ENCODE data around the gene MIGA1. TPM values are rescaled to one million over a fixed set of nuclear protein-coding genes. Genes with fewer than 3 reads are reported as not detected.
A peak's percentile ranks its signal among the peaks of the same experiment; 100 is the strongest.

The MIGA1 gene
- total RNA-seq, 1 donor from 2014 or later: 8.9 TPM

- DNase-seq (ENCODE audit: low read depth): peak; percentile 63
- TF ChIP-seq CTCF (conservative IDR thresholded peaks at IDR 0.05; ENCODE audit: low read depth, low read length): no peak
These were observed 53.5 kb downstream of the MIGA1 start for GRCh38 chr1:77832901-77833300.

GRCh38 chr1:77833521-77834100, 54.2 kb downstream of the MIGA1 start:
- no peak for TF ChIP-seq CTCF (conservative IDR thresholded peaks at IDR 0.05; ENCODE audit: low read depth, low read length)
- no peak overlapping the region for H3K4me3 ChIP-seq (ENCODE audit: low read depth, low read length)
- DNase-seq (ENCODE audit: low read depth): no peak

More at GRCh38 chr1:77832901-77833300, 53.5 kb downstream of the MIGA1 start:
- H3K4me3 ChIP-seq (ENCODE audit: low read depth, low read length): no peak overlapping the region

GRCh38 chr1:77834771-77835334, 55.4 kb downstream of the MIGA1 start:
- H3K4me3 ChIP-seq (ENCODE audit: low read depth, low read length): no peak overlapping the region
- no peak for TF ChIP-seq CTCF (conservative IDR thresholded peaks at IDR 0.05; ENCODE audit: low read depth, low read length)
- DNase-seq (ENCODE audit: low read depth): no peak

GRCh38 chr1:77841574-77841973, 62.1 kb downstream of the MIGA1 start:
- no peak for TF ChIP-seq CTCF (conservative IDR thresholded peaks at IDR 0.05; ENCODE audit: low read depth, low read length)
- H3K4me3 ChIP-seq (ENCODE audit: low read depth, low read length): no peak overlapping the region
- no peak for DNase-seq (ENCODE audit: low read depth)

GRCh38 chr1:77845951-77846350, 66.5 kb downstream of the MIGA1 start:
- no peak overlapping the region for H3K4me3 ChIP-seq (ENCODE audit: low read depth, low read length)
- DNase-seq (ENCODE audit: low read depth): no peak
- TF ChIP-seq CTCF (conservative IDR thresholded peaks at IDR 0.05; ENCODE audit: low read depth, low read length): no peak

GRCh38 chr1:77846966-77847365, 67.5 kb downstream of the MIGA1 start:
- no peak for TF ChIP-seq CTCF (conservative IDR thresholded peaks at IDR 0.05; ENCODE audit: low read depth, low read length)
- no peak for DNase-seq (ENCODE audit: low read depth)
- no peak overlapping the region for H3K4me3 ChIP-seq (ENCODE audit: low read depth, low read length)

GRCh38 chr1:77847621-77848080, 68.2 kb downstream of the MIGA1 start:
- DNase-seq (ENCODE audit: low read depth): no peak
- H3K4me3 ChIP-seq (ENCODE audit: low read depth, low read length): no peak overlapping the region
- TF ChIP-seq CTCF (conservative IDR thresholded peaks at IDR 0.05; ENCODE audit: low read depth, low read length): no peak
